Lower leg skin (tissue), 3 donors: ENCODE measurements around the gene KCNJ3.

ENCODE experiments used
- CTCF ChIP-seq, 3 donors: fragments of 450-650 bp; IDR thresholded peaks; one replicate each; pipeline ENCODE4 v1.5.1; 2016; ENCODE audit warnings: antibody characterized with exemption in 3 of 3, mild to moderate bottlenecking in 3 of 3, moderate library complexity in 2 of 3
- POLR2A ChIP-seq, 2 donors: fragments of 450-650 bp; IDR thresholded peaks; one replicate each; pipeline ENCODE4 v1.6.1; 2016 to 2017; ENCODE audit warnings: antibody characterized with exemption in 2 of 2, mild to moderate bottlenecking in 1 of 2, moderate library complexity in 1 of 2

GRCh38 chr2:154692927-154693326 lies 5.6 kb upstream of the KCNJ3 start:
- TF ChIP-seq CTCF (IDR thresholded peaks at IDR 0.05) (no peak), POLR2A (IDR thresholded peaks at IDR 0.05) (no peak)
